A549 (cell line): Measurements from ENCODE around the gene JARID2. TPM values are rescaled to one million over a fixed set of nuclear protein-coding genes. Genes with fewer than 3 reads are reported as not detected.

Experiments used
- ATAC-seq, 2 experiments: fragments of 200-7000 bp in 1 of 2; fragments of >200 bp in 1 of 2; cut with Nextera tagmentation in 1 of 2; cut with Tn5 transposase in 1 of 2; 3 replicates each; pipeline versions ENCODE4 v1.8.0 to v1.9.1; 2018 to 2020; ENCODE audit warnings: mild to moderate bottlenecking in 1 of 2, moderate library complexity in 1 of 2
- CTCF ChIA-PET: fragments of 300-600 bp; sonication (Branson Sonifier 250); formaldehyde crosslinking; extraction: SDS; loops from one replicate; lab custom pipeline; 2021; ENCODE audit warnings: antibody characterized with exemption, inconsistent platforms; lab: Yijun Ruan, JAX
- POLR2A ChIA-PET: fragments of 350-600 bp; formaldehyde crosslinking; extraction: SDS; loops from one replicate; lab custom pipeline; 2021; ENCODE audit warnings: antibody characterized with exemption, inconsistent platforms; lab: Yijun Ruan, JAX
- DNase-seq, 2 experiments: peaks; one replicate each; pipeline versions ENCODE4 v3.0.0 to v3.0.0-alpha.2; 2011 to 2016; ENCODE audit warnings: low read depth in 1 of 2, low spot score in 1 of 2
- FAIRE-seq: peaks from 2 replicates; lab custom pipeline; 2011; peaks lifted over from hg19 to GRCh38; lab: Jason Lieb, UNC
- H3K27ac ChIP-seq, 2 experiments: fragments of >200 bp; sonication (Bioruptor Twin); formaldehyde crosslinking; 3 replicates each; pipeline ENCODE4 v1.5.1; 2016 to 2017
- H3K4me1 ChIP-seq: fragments of >200 bp; sonication (Bioruptor Twin); formaldehyde crosslinking; 3 replicates; pipeline ENCODE4 v1.6.1; 2016
- H3K4me2 ChIP-seq: fragments of >200 bp; sonication (Bioruptor Twin); formaldehyde crosslinking; 3 replicates; pipeline ENCODE4 v1.6.1; 2016
- H3K4me3 ChIP-seq: fragments of >200 bp; sonication (Bioruptor Twin); formaldehyde crosslinking; 3 replicates; pipeline ENCODE4 v1.5.1; 2016
- H3K9me3 ChIP-seq: fragments of >200 bp; sonication (Bioruptor Twin); formaldehyde crosslinking; 3 replicates; pipeline ENCODE4 v1.6.1; 2016
- BHLHE40 ChIP-seq: IDR thresholded peaks from 2 replicates; pipeline ENCODE4 v1.6.1; 2012; ENCODE audit warnings: low read depth, low read length, inconsistent platforms
- CBX2 ChIP-seq: fragments of 200-600 bp; sonication (generic); IDR thresholded peaks from 2 replicates; pipeline ENCODE4 v1.6.1; 2016; ENCODE audit warnings: low read depth, mild to moderate bottlenecking, borderline replicate concordance
- CHD2 ChIP-seq: fragments of 150-350 bp; IDR thresholded peaks from 2 replicates; pipeline ENCODE4 v1.6.1; 2014; ENCODE audit warnings: low read length; ENCODE audit not compliant: partially characterized antibody
- CHD4 ChIP-seq: fragments of 200-600 bp; sonication (generic); IDR thresholded peaks from 2 replicates; pipeline ENCODE4 v1.6.1; 2016; ENCODE audit warnings: antibody characterized with exemption, mild to moderate bottlenecking, borderline replicate concordance
- EP300 ChIP-seq, 2 experiments: fragments of >200 bp; sonication (Bioruptor Twin); formaldehyde crosslinking; IDR thresholded peaks; 2 replicates in 1 of 2; 3 replicates in 1 of 2; pipeline ENCODE4 v1.6.1; 2016 to 2017
- ESRRA ChIP-seq: fragments of 150-350 bp; IDR thresholded peaks from 2 replicates; pipeline ENCODE4 v1.6.1; 2014; ENCODE audit warnings: mild to moderate bottlenecking, low read length, borderline replicate concordance
- HEYL ChIP-seq: fragments of 250-450 bp; sonication (Bioruptor Pico); IDR thresholded peaks from 2 replicates; pipeline ENCODE4 v1.8.0; 2021; ENCODE audit warnings: mild to moderate bottlenecking, moderate library complexity
- HOXA7 ChIP-seq: fragments of 250-450 bp; sonication (Bioruptor Pico); IDR thresholded peaks from 2 replicates; pipeline ENCODE4 v1.5.0; 2020; ENCODE audit warnings: mild to moderate bottlenecking, moderate library complexity
- HOXB5 ChIP-seq: fragments of 250-450 bp; sonication (Bioruptor Pico); IDR thresholded peaks from 2 replicates; pipeline ENCODE4 v1.5.0; 2020; ENCODE audit warnings: mild to moderate bottlenecking, moderate library complexity
- JUNB ChIP-seq: fragments of >200 bp; sonication (Bioruptor Twin); formaldehyde crosslinking; IDR thresholded peaks from 2 replicates; pipeline ENCODE4 v1.6.1; 2016
- KDM5A ChIP-seq: fragments of 200-600 bp; sonication (generic); IDR thresholded peaks from 2 replicates; pipeline ENCODE4 v1.6.1; 2016; ENCODE audit warnings: antibody characterized with exemption, mild to moderate bottlenecking
- MAZ ChIP-seq: fragments of 150-350 bp; IDR thresholded peaks from 2 replicates; pipeline ENCODE4 v1.6.1; 2014; ENCODE audit warnings: antibody characterized with exemption, low read depth, low read length, borderline replicate concordance
- MYC ChIP-seq: IDR thresholded peaks from 2 replicates; pipeline ENCODE4 v1.6.1; 2012; ENCODE audit warnings: mild to moderate bottlenecking, inconsistent platforms, low read length, improper control_type of control experiment, borderline replicate concordance
- NPAS2 ChIP-seq: fragments of 250-450 bp; sonication (Bioruptor Pico); IDR thresholded peaks from 2 replicates; pipeline ENCODE4 v1.8.0; 2022; ENCODE audit warnings: mild to moderate bottlenecking, moderate library complexity, borderline replicate concordance
- NR3C1 ChIP-seq: fragments of >200 bp; sonication (Bioruptor Twin); formaldehyde crosslinking; IDR thresholded peaks from 3 replicates; pipeline ENCODE4 v1.6.1; 2017
- PHF8 ChIP-seq: fragments of 200-600 bp; sonication (generic); IDR thresholded peaks from 2 replicates; pipeline ENCODE4 v1.6.1; 2016; ENCODE audit warnings: low read depth, mild to moderate bottlenecking, antibody characterized with exemption, moderate library complexity, borderline replicate concordance
- RCOR1 ChIP-seq: fragments of 150-350 bp; IDR thresholded peaks from 2 replicates; pipeline ENCODE4 v1.6.1; 2014; ENCODE audit warnings: antibody characterized with exemption, low read length, low read depth
- RFX5 ChIP-seq: fragments of 450-650 bp; IDR thresholded peaks from 2 replicates; pipeline ENCODE4 v1.7.1; 2014; ENCODE audit warnings: antibody characterized with exemption, mild to moderate bottlenecking, moderate library complexity
- ZFP36 ChIP-seq: fragments of 450-650 bp; IDR thresholded peaks from 2 replicates; pipeline ENCODE4 v1.6.1; 2014; ENCODE audit warnings: borderline replicate concordance; ENCODE audit not compliant: partially characterized antibody
- WGBS: methylation state at CpG from one replicate; pipeline ENCODE4 v1.1.6; 2017; ENCODE audit errors: missing lambda C conversion rate; 5-methylcytosine and 5-hydroxymethylcytosine counted together
- polyA plus RNA-seq, 4 experiments: library from polyadenylated mRNA; depleted of rRNA in 3 of 4; stranded (reverse); fragments of >200 nt; fragmentation: RNase III in 1 of 4; extraction: RNeasy Plus Mini Kit Qiagen cat#74134 plus additional on column Dnase treatment in 1 of 4; gene quantifications; 2 replicates in 3 of 4; 3 replicates in 1 of 4; pipeline ENCODE4 v1.2.3, GENCODE V29; 2011 to 2017
- TF ChIP-seq, protein P1 (sequence below): fragments of 250-450 bp; sonication (Bioruptor Pico); IDR thresholded peaks from 2 replicates; pipeline ENCODE4 v1.5.0; 2021; ENCODE audit warnings: mild to moderate bottlenecking, moderate library complexity, borderline replicate concordance
- TF ChIP-seq, protein P2 (sequence below): fragments of 200-600 bp; sonication (generic); IDR thresholded peaks from 2 replicates; pipeline ENCODE4 v1.6.1; 2016; ENCODE audit warnings: antibody characterized with exemption, mild to moderate bottlenecking, moderate library complexity
- TF ChIP-seq, protein P3 (sequence below): fragments of >200 bp; sonication (Bioruptor Twin); formaldehyde crosslinking; IDR thresholded peaks from 3 replicates; pipeline ENCODE4 v1.6.1; 2016
- TF ChIP-seq, protein P4 (sequence below): fragments of 150-350 bp; IDR thresholded peaks from 2 replicates; pipeline ENCODE4 v1.6.1; 2014; ENCODE audit warnings: low read depth, mild to moderate bottlenecking, low read length
- TF ChIP-seq, protein P5 (sequence below): fragments of 450-650 bp; IDR thresholded peaks from 2 replicates; pipeline ENCODE4 v1.6.1; 2014; ENCODE audit warnings: antibody characterized with exemption
- TF ChIP-seq, protein P6 (sequence below): fragments of 250-450 bp; sonication (Bioruptor Pico); IDR thresholded peaks from 2 replicates; pipeline ENCODE4 v1.5.0; 2020; ENCODE audit warnings: low read depth, mild to moderate bottlenecking, moderate library complexity
- TF ChIP-seq, protein P7 (sequence below): fragments of >200 bp; sonication (Bioruptor Twin); formaldehyde crosslinking; IDR thresholded peaks from 2 replicates; pipeline ENCODE4 v1.6.1; 2016

Gene JARID2
- polyA plus RNA-seq, 2 of the 4 experiments (the other 2 are of a cell fraction): 7.8 to 8.3 TPM

DNA sequence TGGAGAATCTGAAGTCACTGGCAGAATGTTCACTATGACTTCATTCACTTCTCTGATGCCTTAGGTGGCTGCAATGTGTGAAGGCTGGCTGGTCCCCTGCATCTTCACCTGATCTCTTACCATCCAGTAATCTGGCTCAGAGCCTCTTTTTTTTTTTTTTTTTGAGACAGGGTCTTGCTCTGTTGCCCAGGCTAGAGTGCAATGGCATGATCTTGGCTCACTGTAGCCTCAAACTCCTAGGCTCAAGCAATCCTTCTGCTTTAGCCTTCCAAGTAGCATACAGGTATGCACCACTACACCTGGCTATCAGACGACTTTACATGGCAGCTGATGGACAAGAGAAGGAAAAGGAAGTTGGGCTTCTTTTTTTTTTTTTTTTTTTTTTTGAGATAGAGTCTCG, 25.8 kb upstream of the JARID2 start:
- WGBS: 72% methylated on average over 2 of the region's 2 CpGs
- Histone ChIP-seq H3K4me2 (no peak overlapping the region), H3K4me3 (no peak overlapping the region), H3K9me3 (no peaks in the 10 kb centered on the region), H3K27ac (no peak overlapping the region), H3K4me1 (peaks cover 9% of the 10 kb centered on the region)
- FAIRE-seq (no peak), ATAC-seq (no peak), DNase-seq (no peak)
- ChIA-PET POLR2A (no interaction called here), CTCF (interaction anchor here (0.6 to 0.9 kb wide), 3 partner anchors 182 to 487 kb away, joined by 3 read pairs; no protein-coding TSS in a partner anchor)
- TF ChIP-seq KDM5A (no peak), MYC (no peak), PHF8 (no peak), RCOR1 (no peak), EP300 (IDR thresholded peaks at IDR 0.05) (no peak), HOXB5 (no peak), NPAS2 (no peak), ESRRA (no peak), CBX2 (no peak), HOXA7 (no peak), RFX5 (no peak)
- TF ChIP-seq, protein P1, sequence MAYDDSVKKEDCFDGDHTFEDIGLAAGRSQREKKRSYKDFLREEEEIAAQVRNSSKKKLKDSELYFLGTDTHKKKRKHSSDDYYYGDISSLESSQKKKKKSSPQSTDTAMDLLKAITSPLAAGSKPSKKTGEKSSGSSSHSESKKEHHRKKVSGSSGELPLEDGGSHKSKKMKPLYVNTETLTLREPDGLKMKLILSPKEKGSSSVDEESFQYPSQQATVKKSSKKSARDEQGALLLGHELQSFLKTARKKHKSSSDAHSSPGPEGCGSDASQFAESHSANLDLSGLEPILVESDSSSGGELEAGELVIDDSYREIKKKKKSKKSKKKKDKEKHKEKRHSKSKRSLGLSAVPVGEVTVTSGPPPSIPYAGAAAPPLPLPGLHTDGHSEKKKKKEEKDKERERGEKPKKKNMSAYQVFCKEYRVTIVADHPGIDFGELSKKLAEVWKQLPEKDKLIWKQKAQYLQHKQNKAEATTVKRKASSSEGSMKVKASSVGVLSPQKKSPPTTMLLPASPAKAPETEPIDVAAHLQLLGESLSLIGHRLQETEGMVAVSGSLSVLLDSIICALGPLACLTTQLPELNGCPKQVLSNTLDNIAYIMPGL (CRISPR knock-in tag): no peak
- TF ChIP-seq, protein P2, sequence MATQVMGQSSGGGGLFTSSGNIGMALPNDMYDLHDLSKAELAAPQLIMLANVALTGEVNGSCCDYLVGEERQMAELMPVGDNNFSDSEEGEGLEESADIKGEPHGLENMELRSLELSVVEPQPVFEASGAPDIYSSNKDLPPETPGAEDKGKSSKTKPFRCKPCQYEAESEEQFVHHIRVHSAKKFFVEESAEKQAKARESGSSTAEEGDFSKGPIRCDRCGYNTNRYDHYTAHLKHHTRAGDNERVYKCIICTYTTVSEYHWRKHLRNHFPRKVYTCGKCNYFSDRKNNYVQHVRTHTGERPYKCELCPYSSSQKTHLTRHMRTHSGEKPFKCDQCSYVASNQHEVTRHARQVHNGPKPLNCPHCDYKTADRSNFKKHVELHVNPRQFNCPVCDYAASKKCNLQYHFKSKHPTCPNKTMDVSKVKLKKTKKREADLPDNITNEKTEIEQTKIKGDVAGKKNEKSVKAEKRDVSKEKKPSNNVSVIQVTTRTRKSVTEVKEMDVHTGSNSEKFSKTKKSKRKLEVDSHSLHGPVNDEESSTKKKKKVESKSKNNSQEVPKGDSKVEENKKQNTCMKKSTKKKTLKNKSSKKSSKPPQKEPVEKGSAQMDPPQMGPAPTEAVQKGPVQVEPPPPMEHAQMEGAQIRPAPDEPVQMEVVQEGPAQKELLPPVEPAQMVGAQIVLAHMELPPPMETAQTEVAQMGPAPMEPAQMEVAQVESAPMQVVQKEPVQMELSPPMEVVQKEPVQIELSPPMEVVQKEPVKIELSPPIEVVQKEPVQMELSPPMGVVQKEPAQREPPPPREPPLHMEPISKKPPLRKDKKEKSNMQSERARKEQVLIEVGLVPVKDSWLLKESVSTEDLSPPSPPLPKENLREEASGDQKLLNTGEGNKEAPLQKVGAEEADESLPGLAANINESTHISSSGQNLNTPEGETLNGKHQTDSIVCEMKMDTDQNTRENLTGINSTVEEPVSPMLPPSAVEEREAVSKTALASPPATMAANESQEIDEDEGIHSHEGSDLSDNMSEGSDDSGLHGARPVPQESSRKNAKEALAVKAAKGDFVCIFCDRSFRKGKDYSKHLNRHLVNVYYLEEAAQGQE: no peak
- TF ChIP-seq, protein P3, sequence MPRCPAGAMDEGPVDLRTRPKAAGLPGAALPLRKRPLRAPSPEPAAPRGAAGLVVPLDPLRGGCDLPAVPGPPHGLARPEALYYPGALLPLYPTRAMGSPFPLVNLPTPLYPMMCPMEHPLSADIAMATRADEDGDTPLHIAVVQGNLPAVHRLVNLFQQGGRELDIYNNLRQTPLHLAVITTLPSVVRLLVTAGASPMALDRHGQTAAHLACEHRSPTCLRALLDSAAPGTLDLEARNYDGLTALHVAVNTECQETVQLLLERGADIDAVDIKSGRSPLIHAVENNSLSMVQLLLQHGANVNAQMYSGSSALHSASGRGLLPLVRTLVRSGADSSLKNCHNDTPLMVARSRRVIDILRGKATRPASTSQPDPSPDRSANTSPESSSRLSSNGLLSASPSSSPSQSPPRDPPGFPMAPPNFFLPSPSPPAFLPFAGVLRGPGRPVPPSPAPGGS: no peak
- TF ChIP-seq, protein P4, sequence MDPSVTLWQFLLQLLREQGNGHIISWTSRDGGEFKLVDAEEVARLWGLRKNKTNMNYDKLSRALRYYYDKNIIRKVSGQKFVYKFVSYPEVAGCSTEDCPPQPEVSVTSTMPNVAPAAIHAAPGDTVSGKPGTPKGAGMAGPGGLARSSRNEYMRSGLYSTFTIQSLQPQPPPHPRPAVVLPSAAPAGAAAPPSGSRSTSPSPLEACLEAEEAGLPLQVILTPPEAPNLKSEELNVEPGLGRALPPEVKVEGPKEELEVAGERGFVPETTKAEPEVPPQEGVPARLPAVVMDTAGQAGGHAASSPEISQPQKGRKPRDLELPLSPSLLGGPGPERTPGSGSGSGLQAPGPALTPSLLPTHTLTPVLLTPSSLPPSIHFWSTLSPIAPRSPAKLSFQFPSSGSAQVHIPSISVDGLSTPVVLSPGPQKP: no peak
- TF ChIP-seq, protein P5, sequence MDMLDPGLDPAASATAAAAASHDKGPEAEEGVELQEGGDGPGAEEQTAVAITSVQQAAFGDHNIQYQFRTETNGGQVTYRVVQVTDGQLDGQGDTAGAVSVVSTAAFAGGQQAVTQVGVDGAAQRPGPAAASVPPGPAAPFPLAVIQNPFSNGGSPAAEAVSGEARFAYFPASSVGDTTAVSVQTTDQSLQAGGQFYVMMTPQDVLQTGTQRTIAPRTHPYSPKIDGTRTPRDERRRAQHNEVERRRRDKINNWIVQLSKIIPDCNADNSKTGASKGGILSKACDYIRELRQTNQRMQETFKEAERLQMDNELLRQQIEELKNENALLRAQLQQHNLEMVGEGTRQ: no peak

DNA sequence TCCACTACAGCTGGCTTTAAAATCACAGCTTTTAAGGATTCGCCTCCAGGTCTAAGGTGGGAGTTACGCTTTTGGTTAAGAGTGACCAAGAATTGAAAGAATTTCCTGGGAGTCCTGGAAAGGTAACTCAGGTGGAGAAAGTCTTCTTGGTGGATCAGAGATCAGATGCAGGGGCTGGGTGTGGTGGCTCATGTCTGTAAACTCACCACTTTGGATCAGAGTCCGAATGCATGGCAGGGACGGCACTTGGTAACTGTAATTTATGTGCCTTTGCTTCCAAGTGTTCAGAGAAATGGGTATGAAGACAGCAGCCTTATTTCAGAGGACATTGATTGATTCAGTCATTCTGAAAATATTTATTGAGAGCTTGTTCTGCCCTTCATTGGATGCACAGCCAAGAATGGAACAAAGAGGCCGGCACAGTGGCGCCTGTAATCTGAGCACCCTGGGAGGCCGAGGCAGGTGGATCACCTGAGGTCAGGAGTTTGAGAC, 18.0 kb upstream of the JARID2 start:
- FAIRE-seq (no peak), DNase-seq (no peak), ATAC-seq (no peak)
- POLR2A ChIA-PET: no interaction called here
- Histone ChIP-seq H3K9me3 (no peaks in the 10 kb centered on the region), H3K4me3 (no peak overlapping the region), H3K4me1 (no peaks in the 10 kb centered on the region), H3K27ac (no peak overlapping the region), H3K4me2 (no peak overlapping the region)
- CTCF ChIA-PET: no interaction called here
- WGBS: 94% methylated on average over 7 of the region's 7 CpGs
- TF ChIP-seq BHLHE40: no peak
- no peak for TF ChIP-seq HOXA7
- TF ChIP-seq JUNB: no peak
- TF ChIP-seq CHD4: no peak
- no peak for TF ChIP-seq ZFP36
- TF ChIP-seq, protein P4: no peak
- no peak for TF ChIP-seq HEYL (CRISPR knock-in tag)
- TF ChIP-seq, protein P6, sequence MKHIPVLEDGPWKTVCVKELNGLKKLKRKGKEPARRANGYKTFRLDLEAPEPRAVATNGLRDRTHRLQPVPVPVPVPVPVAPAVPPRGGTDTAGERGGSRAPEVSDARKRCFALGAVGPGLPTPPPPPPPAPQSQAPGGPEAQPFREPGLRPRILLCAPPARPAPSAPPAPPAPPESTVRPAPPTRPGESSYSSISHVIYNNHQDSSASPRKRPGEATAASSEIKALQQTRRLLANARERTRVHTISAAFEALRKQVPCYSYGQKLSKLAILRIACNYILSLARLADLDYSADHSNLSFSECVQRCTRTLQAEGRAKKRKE: no peak
- no peak for TF ChIP-seq EP300 (IDR thresholded peaks at IDR 0.05)
- no peak for TF ChIP-seq NR3C1
- no peak for TF ChIP-seq KDM5A
- TF ChIP-seq, protein P7, sequence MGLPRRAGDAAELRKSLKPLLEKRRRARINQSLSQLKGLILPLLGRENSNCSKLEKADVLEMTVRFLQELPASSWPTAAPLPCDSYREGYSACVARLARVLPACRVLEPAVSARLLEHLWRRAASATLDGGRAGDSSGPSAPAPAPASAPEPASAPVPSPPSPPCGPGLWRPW: no peak
- no peak for TF ChIP-seq CHD2
- TF ChIP-seq MAZ: no peak
- no peak for TF ChIP-seq ESRRA
